Spleen (tissue), 11 donors: ENCODE results near the gene RIPPLY2. TPM values are rescaled to one million over a fixed set of nuclear protein-coding genes. Genes with fewer than 3 reads are reported as not detected.

ENCODE experiments used
- DNase-seq: peaks from one replicate; pipeline ENCODE4 v3.0.0-alpha.2; 2020
- H3K27ac ChIP-seq, 8 donors: fragments of 200-600 bp; sonication (generic) in 7 of 8; 1 replicate in 4 of 8; 2 replicates in 4 of 8; pipeline versions ENCODE4 v1.5.0 to v1.8.0; 2016 to 2021; ENCODE audit warnings: inconsistent platforms in 4 of 8, mild to moderate bottlenecking in 4 of 8, moderate library complexity in 1 of 8
- H3K27me3 ChIP-seq, 7 donors: fragments of 200-600 bp; sonication (generic) in 6 of 7; replicated peaks in 1 of 7; 1 replicate in 4 of 7; 2 replicates in 3 of 7; pipeline versions ENCODE4 v1.5.0 to v1.8.0; 2016 to 2021; ENCODE audit warnings: inconsistent platforms in 3 of 7, mild to moderate bottlenecking in 1 of 7
- H3K36me3 ChIP-seq, 6 donors: fragments of 200-600 bp; sonication (generic) in 5 of 6; 1 replicate in 4 of 6; 2 replicates in 2 of 6; pipeline versions ENCODE4 v1.5.0 to v1.8.0; 2016 to 2021; ENCODE audit warnings: inconsistent platforms in 2 of 6
- H3K4me1 ChIP-seq, 6 donors: fragments of 200-600 bp; sonication (generic) in 5 of 6; 1 replicate in 3 of 6; 2 replicates in 3 of 6; pipeline versions ENCODE4 v1.5.0 to v1.8.0; 2016 to 2021; ENCODE audit warnings: inconsistent platforms in 3 of 6
- H3K4me3 ChIP-seq, 8 donors: fragments of 200-600 bp; sonication (generic) in 7 of 8; 1 replicate in 4 of 8; 2 replicates in 4 of 8; pipeline versions ENCODE4 v1.5.0 to v1.8.0; 2016 to 2021; ENCODE audit warnings: inconsistent platforms in 4 of 8, mild to moderate bottlenecking in 4 of 8, moderate library complexity in 2 of 8
- H3K9me3 ChIP-seq, 8 donors: fragments of 200-600 bp; sonication (generic) in 7 of 8; 1 replicate in 4 of 8; 2 replicates in 4 of 8; pipeline versions ENCODE4 v1.5.0 to v1.8.0; 2016 to 2021; ENCODE audit warnings: inconsistent platforms in 4 of 8
- CTCF ChIP-seq, 11 experiments: fragments of 200-600 bp in 7 of 11; fragments of 450-650 bp in 4 of 11; sonication (generic) in 4 of 11; IDR thresholded peaks in 8 of 11; conservative IDR thresholded peaks in 3 of 11; 1 replicate in 7 of 11; 2 replicates in 4 of 11; pipeline versions ENCODE4 v1.4.0 to v1.8.0; 2016 to 2021; ENCODE audit warnings: antibody characterized with exemption in 11 of 11, inconsistent platforms in 4 of 11, mild to moderate bottlenecking in 1 of 11
- POLR2A ChIP-seq, 3 donors: fragments of 450-650 bp; IDR thresholded peaks; one replicate each; pipeline ENCODE4 v1.5.1; 2017; ENCODE audit warnings: antibody characterized with exemption in 3 of 3, mild to moderate bottlenecking in 1 of 3
- POLR2AphosphoS5 ChIP-seq, 3 donors: sonication (generic); formaldehyde crosslinking; IDR thresholded peaks; one replicate each; pipeline ENCODE4 v1.5.1; 2017; ENCODE audit warnings: antibody characterized with exemption in 3 of 3
- WGBS, 5 donors: extraction: QIAGEN DNeasy Blood & Tissue Kit in 3 of 5; methylation state at CpG; one replicate each; pipeline versions ENCODE4 v1.1.5 to v1.1.7; 2013 to 2018; 5-methylcytosine and 5-hydroxymethylcytosine counted together
- intact Hi-C: fragments of 100-400 bp; cut with DNase I; formaldehyde crosslinking; loops from one replicate; pipeline ENCODE4 v1.15.0; 2023; ENCODE audit warnings: low total_unique reads
- polyA plus RNA-seq, 3 donors: library from polyadenylated mRNA; stranded (reverse); fragments of 200-250 nt; gene quantifications; one replicate each; pipeline ENCODE4 v1.2.1, GENCODE V29; 2013
- total RNA-seq, 7 donors: library from RNA; depleted of rRNA in 3 of 7; stranded (reverse); fragments of >200 nt in 3 of 7; fragmentation: NEBNext Ultra II Directional in 4 of 7; extraction: Animal tissue kit (Norgen Biotek cat#: 25700) in 4 of 7; gene quantifications; one replicate each; pipeline versions ENCODE4 v1.1.0 to v1.2.1, GENCODE V29; 2016 to 2021
- donor health status: healthy with polysubstance abuse.
- donor health status: DM: no; HTN: no; CAD: no; lungs with moderate emphysema.
- donor health status: DM: no; HTN: no; CAD: no.
- donor health status: Bipolar disorder and iron deficiency.
- donor health status: healthy.
- donor health status: DM: no; HTN: no; CAD: no.
- donor health status: DM: yes; HTN: yes; CAD: no.

Gene RIPPLY2
- total and polyA plus RNA-seq, 10 donors, result 0.42 TPM; not detected in 9

GRCh38 chr6:83862776-83863471, 9.8 kb downstream of the RIPPLY2 start:
- Histone ChIP-seq H3K27ac (no peak overlapping the region), H3K36me3 (peaks cover 5 to 42% (median 35%) of the 10 kb centered on the region in 6 donors), H3K27me3 (no peaks in the 10 kb centered on the region), H3K4me1 (peaks cover 13 to 69% (median 29%) of the 10 kb centered on the region in 6 donors), H3K4me3 (no peak overlapping the region), H3K9me3 (peaks cover 3 to 23% (median 16%) of the 10 kb centered on the region in 8 donors)
- no peak for TF ChIP-seq POLR2A (IDR thresholded peaks at IDR 0.05)
- no peak for TF ChIP-seq POLR2AphosphoS5 (IDR thresholded peaks at IDR 0.05)
- TF ChIP-seq CTCF (IDR thresholded peaks at IDR 0.05 in 8 of 11, conservative IDR thresholded peaks at IDR 0.05 in 3 of 11), result no peak
- 77 to 92% (median 89%) methylated on average over 4 of the region's 4 CpGs for whole genome bisulfite sequencing, 5 donors
- intact Hi-C loops, result no loop called here
- DNase-seq, result no peak

- intact Hi-C loops, result no loop called here
- peak overlapping the region in 3 of 8 donors; percentile 37 to 64 (median 57) for H3K27ac ChIP-seq
- no peak for TF ChIP-seq POLR2AphosphoS5 (IDR thresholded peaks at IDR 0.05)
- no peak for TF ChIP-seq CTCF (IDR thresholded peaks at IDR 0.05 in 8 of 11, conservative IDR thresholded peaks at IDR 0.05 in 3 of 11)
- no peak for TF ChIP-seq POLR2A (IDR thresholded peaks at IDR 0.05)
- H3K36me3 ChIP-seq, result peaks cover 5 to 76% (median 42%) of the 10 kb centered on the region in 6 donors
- peaks cover 5 to 26% (median 20%) of the 10 kb centered on the region in 8 donors for H3K9me3 ChIP-seq
- no peaks in the 10 kb centered on the region for H3K27me3 ChIP-seq
- H3K4me1 ChIP-seq, result peaks cover 0 to 46% (median 3%) of the 10 kb centered on the region in 6 donors
- no peak overlapping the region for H3K4me3 ChIP-seq
- no peak for DNase-seq
Measured at GRCh38 chr6:83867043-83867442, 13.9 kb downstream of the RIPPLY2 start.

GRCh38 chr6:83867527-83868161, 14.5 kb downstream of the RIPPLY2 start:
- intact Hi-C loops, result no loop called here
- Histone ChIP-seq H3K36me3 (peaks cover 5 to 76% (median 42%) of the 10 kb centered on the region in 6 donors), H3K4me1 (peaks cover 0 to 46% (median under 1%) of the 10 kb centered on the region in 6 donors), H3K4me3 (no peak overlapping the region), H3K27ac (peak overlapping the region in 3 of 8 donors; percentile 37 to 64 (median 57)), H3K27me3 (no peaks in the 10 kb centered on the region), H3K9me3 (peaks cover 5 to 26% (median 20%) of the 10 kb centered on the region in 8 donors)
- DNase-seq, result peak; percentile 85
- WGBS, 5 donors, result 73 to 87% (median 82%) methylated on average over 9 of the region's 9 CpGs
- TF ChIP-seq POLR2AphosphoS5 (IDR thresholded peaks at IDR 0.05) (peak in 1 of 3 donors; percentile 60), CTCF (IDR thresholded peaks at IDR 0.05 in 8 of 11, conservative IDR thresholded peaks at IDR 0.05 in 3 of 11) (no peak)

GRCh38 chr6:83868639-83869038, 15.5 kb downstream of the RIPPLY2 start:
- peaks cover 5 to 76% (median 42%) of the 10 kb centered on the region in 6 donors for H3K36me3 ChIP-seq
- intact Hi-C loops, result no loop called here
- WGBS, 5 donors, result 64 to 86% (median 74%) methylated on average over 1 of the region's 1 CpG
- H3K27me3 ChIP-seq, result no peaks in the 10 kb centered on the region
- H3K4me3 ChIP-seq, result no peak overlapping the region
- peaks cover 0 to 47% (median 6%) of the 10 kb centered on the region in 6 donors for H3K4me1 ChIP-seq
- no peak for DNase-seq
- no peak overlapping the region for H3K27ac ChIP-seq
- peaks cover 5 to 26% (median 20%) of the 10 kb centered on the region in 8 donors for H3K9me3 ChIP-seq
- TF ChIP-seq POLR2AphosphoS5 (IDR thresholded peaks at IDR 0.05), result no peak
- no peak for TF ChIP-seq POLR2A (IDR thresholded peaks at IDR 0.05)
- no peak for TF ChIP-seq CTCF (IDR thresholded peaks at IDR 0.05 in 8 of 11, conservative IDR thresholded peaks at IDR 0.05 in 3 of 11)
